Prostate gland (tissue), 2 donors: ENCODE measurements around the gene KCND2. TPM values are rescaled to one million over a fixed set of nuclear protein-coding genes. Genes with fewer than 3 reads are reported as not detected.
A peak's percentile ranks its signal among the peaks of the same experiment; 100 is the strongest.

Experiments
- DNase-seq: peaks from one replicate; pipeline ENCODE4 v3.0.0-alpha.2; 2019; ENCODE audit warnings: low spot score
- H3K27ac ChIP-seq, 2 donors: fragments of 200-600 bp; sonication (generic); 2 replicates each; pipeline ENCODE4 v1.5.1; 2017 to 2019
- H3K27me3 ChIP-seq: fragments of 200-600 bp; sonication (generic); replicated peaks from 2 replicates; pipeline ENCODE4 v1.5.1; 2019; ENCODE audit not compliant: insufficient read depth
- H3K36me3 ChIP-seq, 2 donors: fragments of 200-600 bp; sonication (generic); 1 replicate in 1 of 2; 2 replicates in 1 of 2; pipeline versions ENCODE4 v1.5.1 to v1.8.1; 2017 to 2019
- H3K4me1 ChIP-seq: fragments of 200-600 bp; sonication (generic); replicated peaks from 2 replicates; pipeline ENCODE4 v1.5.1; 2019
- H3K4me3 ChIP-seq, 2 donors: fragments of 200-600 bp; sonication (generic); 2 replicates each; pipeline ENCODE4 v1.5.1; 2017 to 2019
- H3K9me3 ChIP-seq: fragments of 200-600 bp; sonication (generic); 2 replicates; pipeline ENCODE4 v1.5.1; 2017
- CTCF ChIP-seq, 4 experiments: fragments of 200-600 bp in 2 of 4; fragments of 450-650 bp in 2 of 4; sonication (generic) in 2 of 4; IDR thresholded peaks; 1 replicate in 3 of 4; 2 replicates in 1 of 4; pipeline ENCODE4 v1.5.1; 2016 to 2019; ENCODE audit warnings: antibody characterized with exemption in 4 of 4, mild to moderate bottlenecking in 2 of 4, moderate library complexity in 2 of 4
- POLR2A ChIP-seq: fragments of 450-650 bp; IDR thresholded peaks from one replicate; pipeline ENCODE4 v1.6.1; 2016; ENCODE audit warnings: antibody characterized with exemption, mild to moderate bottlenecking
- POLR2AphosphoS5 ChIP-seq: sonication (generic); formaldehyde crosslinking; IDR thresholded peaks from one replicate; pipeline ENCODE4 v1.6.1; 2017; ENCODE audit warnings: antibody characterized with exemption
- WGBS: methylation state at CpG from one replicate; pipeline ENCODE4 v1.1.5; 2018; 5-methylcytosine and 5-hydroxymethylcytosine counted together
- intact Hi-C: fragments of 100-400 bp; cut with DNase I; formaldehyde crosslinking; loops from one replicate; pipeline ENCODE4 v1.14.2; 2022
- total RNA-seq, 2 donors: library from RNA; depleted of rRNA; stranded (reverse); fragments of >200 nt; gene quantifications; one replicate each; pipeline ENCODE4 v1.1.0, GENCODE V29; 2016

The KCND2 gene
- total RNA-seq, 2 donors from 2014 or later: 3.0 TPM; not detected in 1

- H3K27me3 ChIP-seq: no peaks in the 10 kb centered on the region
- intact Hi-C loops: no loop called here
- 0% methylated on average over 17 of the region's 17 CpGs for WGBS
- no peak overlapping the region for H3K27ac ChIP-seq
- peaks cover 5% of the 10 kb centered on the region for H3K4me1 ChIP-seq
- H3K9me3 ChIP-seq: no peaks in the 10 kb centered on the region
- no peak for DNase-seq
- TF ChIP-seq POLR2A (no peak), CTCF (IDR thresholded peaks at IDR 0.05) (peak in 3 of 4 experiments; percentile 25 to 60 (median 42))
- peak overlapping the region; percentile 12 to 31 for H3K4me3 ChIP-seq
- no peaks in the 10 kb centered on the region for H3K36me3 ChIP-seq
Measured at GRCh38 chr7:120272261-120272660, 714 bp upstream of the KCND2 start.

- no peak overlapping the region for H3K27ac ChIP-seq
- no peaks in the 10 kb centered on the region for H3K36me3 ChIP-seq
- no peak for TF ChIP-seq POLR2A
- peaks cover 5% of the 10 kb centered on the region for H3K4me1 ChIP-seq
- H3K27me3 ChIP-seq: no peaks in the 10 kb centered on the region
- H3K4me3 ChIP-seq: peak overlapping the region; percentile 12 to 31
- DNase-seq: no peak
- H3K9me3 ChIP-seq: no peaks in the 10 kb centered on the region
- under 1% methylated on average over 38 of the region's 38 CpGs for WGBS
- intact Hi-C loops: no loop called here
Measured at GRCh38 chr7:120273476-120273975, 551 bp downstream of the KCND2 start.

GRCh38 chr7:120274482-120274881 lies 1.5 kb downstream of the KCND2 start:
- intact Hi-C loops: no loop called here
- Histone ChIP-seq H3K36me3 (no peaks in the 10 kb centered on the region), H3K4me1 (peaks cover 5% of the 10 kb centered on the region), H3K4me3 (no peak overlapping the region), H3K9me3 (no peaks in the 10 kb centered on the region), H3K27ac (no peak overlapping the region), H3K27me3 (no peaks in the 10 kb centered on the region)
- 96% methylated on average over 16 of the region's 16 CpGs for WGBS
- TF ChIP-seq CTCF (IDR thresholded peaks at IDR 0.05) (no peak), POLR2AphosphoS5 (no peak), POLR2A (no peak)
- DNase-seq: no peak

GRCh38 chr7:120274899-120275298 lies 1.9 kb downstream of the KCND2 start:
- TF ChIP-seq POLR2A (no peak), CTCF (IDR thresholded peaks at IDR 0.05) (no peak), POLR2AphosphoS5 (no peak)
- no peaks in the 10 kb centered on the region for H3K36me3 ChIP-seq
- H3K4me3 ChIP-seq: no peak overlapping the region
- 99% methylated on average over 27 of the region's 27 CpGs for WGBS
- no peak overlapping the region for H3K27ac ChIP-seq
- DNase-seq: no peak
- H3K4me1 ChIP-seq: peaks cover 5% of the 10 kb centered on the region
- H3K9me3 ChIP-seq: no peaks in the 10 kb centered on the region
- intact Hi-C loops: no loop called here
- no peaks in the 10 kb centered on the region for H3K27me3 ChIP-seq

GRCh38 chr7:120276720-120277119 lies 3.7 kb downstream of the KCND2 start:
- Histone ChIP-seq H3K27me3 (no peaks in the 10 kb centered on the region), H3K27ac (no peak overlapping the region), H3K9me3 (no peaks in the 10 kb centered on the region), H3K36me3 (no peaks in the 10 kb centered on the region), H3K4me1 (peaks cover 5% of the 10 kb centered on the region), H3K4me3 (no peak overlapping the region)
- DNase-seq: no peak
- TF ChIP-seq POLR2A (no peak), POLR2AphosphoS5 (no peak), CTCF (IDR thresholded peaks at IDR 0.05) (no peak)
- intact Hi-C loops: no loop called here
